Peyer's patch (tissue), 4 donors: ENCODE data around the gene CNTNAP2.

Source experiments
- POLR2A ChIP-seq, 2 donors: fragments of 450-650 bp; IDR thresholded peaks; one replicate each; pipeline ENCODE4 v1.5.1; 2017; ENCODE audit warnings: antibody characterized with exemption in 2 of 2, mild to moderate bottlenecking in 2 of 2, moderate library complexity in 2 of 2
- TF ChIP-seq, protein P1 (sequence below), 6 experiments: fragments of 450-650 bp in 4 of 6; fragments of 200-600 bp in 2 of 6; sonication (generic) in 1 of 6; IDR thresholded peaks; one replicate each; pipeline ENCODE4 v1.5.1; 2017 to 2019; ENCODE audit warnings: antibody characterized with exemption in 6 of 6, mild to moderate bottlenecking in 3 of 6, moderate library complexity in 1 of 6

DNA sequence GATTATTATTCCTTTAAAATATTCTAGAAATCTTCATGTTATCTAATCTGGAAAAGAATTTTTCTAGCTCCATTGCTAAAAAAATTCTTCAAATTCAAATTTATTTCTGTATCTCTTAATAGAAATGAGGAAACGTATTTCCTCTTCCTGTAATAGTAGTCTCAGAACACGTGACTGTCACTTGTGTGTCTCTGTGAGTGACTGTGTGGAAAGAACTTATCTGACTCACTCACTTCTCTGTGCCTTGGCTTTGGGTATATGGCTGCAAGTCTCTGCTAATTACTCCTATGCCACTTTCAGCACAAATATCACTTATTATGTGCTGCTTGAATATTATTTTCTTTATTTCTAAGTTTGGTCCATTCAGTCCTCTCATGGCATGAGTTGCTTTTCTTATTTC, 132.7 kb downstream of the CNTNAP2 start:
- TF ChIP-seq, protein P1, sequence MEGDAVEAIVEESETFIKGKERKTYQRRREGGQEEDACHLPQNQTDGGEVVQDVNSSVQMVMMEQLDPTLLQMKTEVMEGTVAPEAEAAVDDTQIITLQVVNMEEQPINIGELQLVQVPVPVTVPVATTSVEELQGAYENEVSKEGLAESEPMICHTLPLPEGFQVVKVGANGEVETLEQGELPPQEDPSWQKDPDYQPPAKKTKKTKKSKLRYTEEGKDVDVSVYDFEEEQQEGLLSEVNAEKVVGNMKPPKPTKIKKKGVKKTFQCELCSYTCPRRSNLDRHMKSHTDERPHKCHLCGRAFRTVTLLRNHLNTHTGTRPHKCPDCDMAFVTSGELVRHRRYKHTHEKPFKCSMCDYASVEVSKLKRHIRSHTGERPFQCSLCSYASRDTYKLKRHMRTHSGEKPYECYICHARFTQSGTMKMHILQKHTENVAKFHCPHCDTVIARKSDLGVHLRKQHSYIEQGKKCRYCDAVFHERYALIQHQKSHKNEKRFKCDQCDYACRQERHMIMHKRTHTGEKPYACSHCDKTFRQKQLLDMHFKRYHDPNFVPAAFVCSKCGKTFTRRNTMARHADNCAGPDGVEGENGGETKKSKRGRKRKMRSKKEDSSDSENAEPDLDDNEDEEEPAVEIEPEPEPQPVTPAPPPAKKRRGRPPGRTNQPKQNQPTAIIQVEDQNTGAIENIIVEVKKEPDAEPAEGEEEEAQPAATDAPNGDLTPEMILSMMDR (IDR thresholded peaks at IDR 0.05) = no peak
- no peak for TF ChIP-seq POLR2A (IDR thresholded peaks at IDR 0.05)
